22Rv1 (cell line): ENCODE measurements around the gene FBLN5.

Experiments
- ZFX ChIP-seq: fragments of 450-650 bp; IDR thresholded peaks from 2 replicates; pipeline ENCODE4 v1.6.1; 2017; ENCODE audit warnings: antibody characterized with exemption, borderline replicate concordance
- TF ChIP-seq, protein P1 (sequence below): fragments of 450-650 bp; IDR thresholded peaks from 2 replicates; pipeline ENCODE4 v1.5.1; 2017; ENCODE audit warnings: mild to moderate bottlenecking

DNA sequence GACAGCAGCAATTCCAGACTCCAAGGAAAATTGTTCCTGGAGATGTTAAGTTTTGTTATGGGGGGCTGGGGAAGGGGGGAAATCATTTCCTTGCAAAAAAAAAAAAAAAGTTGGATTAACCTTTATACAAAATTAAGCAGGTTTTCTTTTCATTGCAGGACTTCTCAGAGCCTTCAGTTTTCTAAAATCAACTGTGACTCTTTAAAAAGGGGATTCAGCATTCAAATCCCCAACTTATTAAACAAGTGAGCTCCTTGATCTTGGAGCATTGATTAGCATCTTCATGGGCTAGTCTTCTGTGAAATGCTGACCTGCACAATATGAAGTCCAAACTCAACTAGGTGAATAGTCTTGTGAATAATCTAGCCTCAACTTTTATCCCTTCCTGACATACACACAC lies 87.3 kb downstream of the FBLN5 start:
- TF ChIP-seq, protein P1, sequence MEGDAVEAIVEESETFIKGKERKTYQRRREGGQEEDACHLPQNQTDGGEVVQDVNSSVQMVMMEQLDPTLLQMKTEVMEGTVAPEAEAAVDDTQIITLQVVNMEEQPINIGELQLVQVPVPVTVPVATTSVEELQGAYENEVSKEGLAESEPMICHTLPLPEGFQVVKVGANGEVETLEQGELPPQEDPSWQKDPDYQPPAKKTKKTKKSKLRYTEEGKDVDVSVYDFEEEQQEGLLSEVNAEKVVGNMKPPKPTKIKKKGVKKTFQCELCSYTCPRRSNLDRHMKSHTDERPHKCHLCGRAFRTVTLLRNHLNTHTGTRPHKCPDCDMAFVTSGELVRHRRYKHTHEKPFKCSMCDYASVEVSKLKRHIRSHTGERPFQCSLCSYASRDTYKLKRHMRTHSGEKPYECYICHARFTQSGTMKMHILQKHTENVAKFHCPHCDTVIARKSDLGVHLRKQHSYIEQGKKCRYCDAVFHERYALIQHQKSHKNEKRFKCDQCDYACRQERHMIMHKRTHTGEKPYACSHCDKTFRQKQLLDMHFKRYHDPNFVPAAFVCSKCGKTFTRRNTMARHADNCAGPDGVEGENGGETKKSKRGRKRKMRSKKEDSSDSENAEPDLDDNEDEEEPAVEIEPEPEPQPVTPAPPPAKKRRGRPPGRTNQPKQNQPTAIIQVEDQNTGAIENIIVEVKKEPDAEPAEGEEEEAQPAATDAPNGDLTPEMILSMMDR: no peak
- no peak for TF ChIP-seq ZFX
